HepG2 (cell line): ENCODE measurements around the gene SDCCAG8. TPM values are rescaled to one million over a fixed set of nuclear protein-coding genes. Genes with fewer than 3 reads are reported as not detected.

ENCODE experiments used
- ATF7-NPFF ChIP-seq: sonication (generic); formaldehyde crosslinking; IDR thresholded peaks from 2 replicates; pipeline ENCODE4 v1.8.1; 2023; ENCODE audit warnings: mild to moderate bottlenecking, low read depth, missing genetic modification reagents, moderate library complexity
- ATRX ChIP-seq: sonication (generic); formaldehyde crosslinking; IDR thresholded peaks from 2 replicates; pipeline ENCODE4 v1.4.0; 2020; ENCODE audit warnings: missing genetic modification reagents, borderline replicate concordance
- GTF2F1 ChIP-seq: fragments of 150-350 bp; IDR thresholded peaks from 2 replicates; pipeline ENCODE4 v1.6.1; 2014; ENCODE audit warnings: low read length
- HNRNPUL1 ChIP-seq: fragments of 200-400 bp; formaldehyde crosslinking; IDR thresholded peaks from 2 replicates; pipeline ENCODE4 v1.6.1; 2017; ENCODE audit warnings: low read depth, mild to moderate bottlenecking, low read length, moderate library complexity
- HOXA3 ChIP-seq: sonication (generic); formaldehyde crosslinking; IDR thresholded peaks from 2 replicates; pipeline ENCODE4 v1.5.0; 2020; ENCODE audit warnings: missing genetic modification reagents
- NFRKB ChIP-seq: fragments of 450-650 bp; IDR thresholded peaks from 2 replicates; pipeline ENCODE4 v1.6.1; 2017
- POGK ChIP-seq: sonication (generic); formaldehyde crosslinking; conservative IDR thresholded peaks from 2 replicates; pipeline ENCODE4 v1.8.0; 2022; ENCODE audit warnings: mild to moderate bottlenecking, moderate library complexity, missing genetic modification reagents
- PRDM4 ChIP-seq: sonication (generic); formaldehyde crosslinking; IDR thresholded peaks from 2 replicates; pipeline ENCODE4 v1.9.0; 2021; ENCODE audit warnings: missing genetic modification reagents, borderline replicate concordance
- PRPF4 ChIP-seq: fragments of 200-400 bp; formaldehyde crosslinking; IDR thresholded peaks from 2 replicates; pipeline ENCODE4 v1.6.1; 2016; ENCODE audit warnings: low read length, low read depth; ENCODE audit not compliant: poor library complexity, severe bottlenecking
- SIX4 ChIP-seq: sonication (generic); formaldehyde crosslinking; IDR thresholded peaks from 2 replicates; pipeline ENCODE4 v1.4.0; 2020; ENCODE audit warnings: missing genetic modification reagents
- SNAI1 ChIP-seq: sonication (generic); formaldehyde crosslinking; IDR thresholded peaks from 2 replicates; pipeline ENCODE4 v1.5.0; 2020; ENCODE audit warnings: mild to moderate bottlenecking, missing genetic modification reagents, borderline replicate concordance
- SOX13 ChIP-seq, 3 experiments: fragments of 450-650 bp in 1 of 3; sonication (generic) in 1 of 3; formaldehyde crosslinking in 1 of 3; IDR thresholded peaks in 2 of 3; conservative IDR thresholded peaks in 1 of 3; 2 replicates each; pipeline versions ENCODE4 v1.5.0 to v1.6.1; 2016 to 2020; ENCODE audit warnings: antibody characterized with exemption in 1 of 3, mild to moderate bottlenecking in 1 of 3, missing compliant biosample characterization in 1 of 3, missing genetic modification reagents in 1 of 3, moderate library complexity in 1 of 3
- SUZ12 ChIP-seq: fragments of 150-350 bp; IDR thresholded peaks from 2 replicates; pipeline ENCODE4 v1.6.1; 2014; ENCODE audit warnings: low read depth, low read length
- TFAP4 ChIP-seq: sonication (generic); IDR thresholded peaks from 2 replicates; pipeline ENCODE4 v1.6.1; 2016; ENCODE audit warnings: low read depth, borderline replicate concordance
- TOPORS ChIP-seq: sonication (generic); formaldehyde crosslinking; IDR thresholded peaks from 2 replicates; pipeline ENCODE4 v1.8.0; 2023; ENCODE audit warnings: mild to moderate bottlenecking, missing genetic modification reagents
- ZBTB14 ChIP-seq: sonication (generic); formaldehyde crosslinking; IDR thresholded peaks from 2 replicates; pipeline ENCODE4 v1.4.0; 2020; ENCODE audit warnings: missing genetic modification reagents
- ZMYM3 ChIP-seq: sonication (generic); formaldehyde crosslinking; IDR thresholded peaks from 2 replicates; pipeline ENCODE4 v1.5.1; 2020; ENCODE audit warnings: mild to moderate bottlenecking, missing genetic modification reagents
- ZNF225 ChIP-seq: sonication (generic); formaldehyde crosslinking; IDR thresholded peaks from 2 replicates; pipeline ENCODE4 v1.4.0; 2020; ENCODE audit warnings: mild to moderate bottlenecking, missing genetic modification reagents
- ZNF720 ChIP-seq: sonication (generic); formaldehyde crosslinking; IDR thresholded peaks from 2 replicates; pipeline ENCODE4 v1.4.0; 2020; ENCODE audit warnings: missing genetic modification reagents
- ZNF724P ChIP-seq: sonication (generic); formaldehyde crosslinking; IDR thresholded peaks from 2 replicates; pipeline ENCODE4 v1.8.0; 2022; ENCODE audit warnings: missing genetic modification reagents, borderline replicate concordance
- ZNF776 ChIP-seq: sonication (generic); formaldehyde crosslinking; IDR thresholded peaks from 2 replicates; pipeline ENCODE4 v1.4.0; 2020; ENCODE audit warnings: mild to moderate bottlenecking, missing genetic modification reagents
- ZSCAN30 ChIP-seq: sonication (generic); formaldehyde crosslinking; IDR thresholded peaks from 2 replicates; pipeline ENCODE4 v1.5.0; 2020; ENCODE audit warnings: mild to moderate bottlenecking, missing genetic modification reagents
- polyA plus RNA-seq, 8 experiments: library from polyadenylated mRNA; depleted of rRNA in 3 of 8; stranded (reverse) in 7 of 8; unstranded in 1 of 8; fragments of >200 nt; fragmentation: Illumina TruSeq in 4 of 8; extraction: Trizol in 4 of 8; gene quantifications; 2 replicates each; pipeline versions ENCODE4 v1.2.1 to v1.2.3, GENCODE V29; 2011 to 2016; ENCODE audit warnings: low read depth in 4 of 8, missing spikeins in 1 of 8, mixed read lengths in 1 of 8; ENCODE audit not compliant: insufficient read depth in 1 of 8
- total RNA-seq, 5 experiments: library from RNA; depleted of rRNA; stranded (reverse); fragments of >200 nt; fragmentation: Illumina TruSeq; extraction: Trizol; gene quantifications; 2 replicates each; pipeline ENCODE4 v1.2.3, GENCODE V29; 2016; ENCODE audit warnings: low read depth in 1 of 5
- TF ChIP-seq, protein P1 (sequence below): sonication (generic); formaldehyde crosslinking; IDR thresholded peaks from 2 replicates; pipeline ENCODE4 v1.8.0; 2022; ENCODE audit warnings: mild to moderate bottlenecking, missing genetic modification reagents, moderate library complexity

Gene SDCCAG8
- total and polyA plus RNA-seq, 2 of the 13 experiments (the other 11 are each of a cell fraction or from before 2014, with no cell fraction given), result 9.5 to 13.4 TPM

DNA sequence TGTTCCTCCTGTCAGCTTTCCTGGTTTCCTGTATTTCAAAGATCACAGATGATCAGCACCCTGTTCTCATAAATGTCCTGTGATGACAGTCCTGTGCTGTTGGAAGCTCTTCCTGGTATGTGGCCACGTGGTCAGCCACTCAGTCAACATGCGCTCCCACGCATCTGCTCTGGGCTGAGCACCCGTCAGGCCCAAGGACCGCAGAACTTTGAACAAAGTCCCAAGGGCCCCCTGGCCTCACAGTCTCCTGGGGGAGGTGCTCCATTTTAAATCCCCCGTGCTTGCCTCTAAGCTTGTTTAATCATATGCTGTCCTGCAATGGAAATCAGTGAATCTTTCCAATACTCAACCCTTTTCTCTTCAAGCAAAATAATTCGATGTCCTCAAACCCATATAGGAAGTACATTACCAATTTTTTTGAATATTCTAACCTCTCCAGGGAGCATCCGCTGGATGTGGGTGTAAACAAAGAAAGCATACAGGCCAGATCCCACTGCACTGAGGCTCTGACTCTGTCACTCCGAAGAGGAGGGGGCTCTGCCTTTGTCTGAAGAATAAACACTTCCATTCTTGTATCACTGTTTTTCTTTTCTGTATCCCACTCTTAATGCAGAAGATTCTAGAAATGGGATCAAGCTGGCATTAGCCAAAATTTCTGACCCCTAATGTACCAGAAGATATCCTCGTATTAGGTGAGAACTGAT, 250.3 kb downstream of the SDCCAG8 start (continued):
- TF ChIP-seq ZMYM3 (peak; percentile 50; the same call in 1 of the 2 replicates), PRDM4 (no peak), TOPORS (CRISPR knock-in tag) (no peak), GTF2F1 (no peak), PRPF4 (no peak), POGK (CRISPR knock-in tag) (peak; percentile 61; the same call in 1 of the 2 replicates), ZNF724P (CRISPR knock-in tag) (no peak), ZSCAN30 (CRISPR knock-in tag) (no peak), SNAI1 (CRISPR knock-in tag) (no peak), HNRNPUL1 (no peak), ATF7-NPFF (CRISPR knock-in tag) (peak; percentile 37; the same call in 1 of the 2 replicates), SUZ12 (no peak), ATRX (CRISPR knock-in tag) (no peak), ZNF720 (CRISPR knock-in tag) (no peak), HOXA3 (CRISPR knock-in tag) (peak; percentile 67; the same call in 1 of the 2 replicates), SIX4 (CRISPR knock-in tag) (0 out of 2 replicates have a peak, but pooled peaks have one; percentile 15), TFAP4 (peak; percentile 80), ZNF776 (no peak), NFRKB (no peak), ZNF225 (CRISPR knock-in tag) (no peak), SOX13 (IDR thresholded peaks at IDR 0.05) (peak; percentile 46; the same call in 1 of the 2 replicates), SOX13 (CRISPR knock-in tag; conservative IDR thresholded peaks at IDR 0.05 in 1 of 2, IDR thresholded peaks at IDR 0.05 in 1 of 2) (peak in 1 of 2 experiments; percentile 81; a peak in 2 of 4 replicates), ZBTB14 (CRISPR knock-in tag) (no peak)
- TF ChIP-seq, protein P1, sequence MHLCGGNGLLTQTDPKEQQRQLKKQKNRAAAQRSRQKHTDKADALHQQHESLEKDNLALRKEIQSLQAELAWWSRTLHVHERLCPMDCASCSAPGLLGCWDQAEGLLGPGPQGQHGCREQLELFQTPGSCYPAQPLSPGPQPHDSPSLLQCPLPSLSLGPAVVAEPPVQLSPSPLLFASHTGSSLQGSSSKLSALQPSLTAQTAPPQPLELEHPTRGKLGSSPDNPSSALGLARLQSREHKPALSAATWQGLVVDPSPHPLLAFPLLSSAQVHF (CRISPR knock-in tag), result no peak
